CD4-positive, alpha-beta T cell (primary cell): ENCODE measurements around the gene ITGA11. TPM values are rescaled to one million over a fixed set of nuclear protein-coding genes. Genes with fewer than 3 reads are reported as not detected.

ENCODE experiments used
- ATAC-seq: fragments of 200-7000 bp; cut with Tn5 transposase; one replicate; pipeline ENCODE4 v1.10.0; 2022; ENCODE audit warnings: mild to moderate bottlenecking; ENCODE audit not compliant: poor library complexity
- CTCF ChIA-PET: fragments of 350-600 bp; sonication (Branson Sonifier 250); formaldehyde crosslinking; loops from one replicate; lab custom pipeline; 2021; ENCODE audit warnings: antibody characterized with exemption, inconsistent platforms; lab: Charles Lee
- POLR2A ChIA-PET: fragments of 350-600 bp; sonication (Branson Sonifier 250); formaldehyde crosslinking; loops from one replicate; lab custom pipeline; 2021; ENCODE audit warnings: antibody characterized with exemption, inconsistent platforms; lab: Charles Lee
- DNase-seq, 14 experiments: peaks; one replicate each; pipeline ENCODE4 v3.0.0-alpha.2; 2013 to 2020; ENCODE audit warnings: mixed read lengths in 2 of 14
- H3K27ac ChIP-seq, 2 donors: one replicate each; pipeline versions ENCODE4 v1.5.1 to v1.7.0; 2013; ENCODE audit warnings: low read length in 2 of 2, low read depth in 1 of 2, mild to moderate bottlenecking in 1 of 2
- H3K27me3 ChIP-seq, 2 experiments: 1 replicate in 1 of 2; 2 replicates in 1 of 2; pipeline versions ENCODE4 v1.6.1 to v1.7.0; 2013; ENCODE audit warnings: low read length in 2 of 2, control low read depth in 1 of 2, mild to moderate bottlenecking in 1 of 2, moderate library complexity in 1 of 2; ENCODE audit not compliant: insufficient read depth in 2 of 2, control insufficient read depth in 1 of 2
- H3K36me3 ChIP-seq: one replicate; pipeline ENCODE4 v1.6.1; 2013; ENCODE audit warnings: low read length, control low read depth; ENCODE audit not compliant: insufficient read depth
- H3K4me1 ChIP-seq: one replicate; pipeline ENCODE4 v1.6.1; 2013; ENCODE audit warnings: low read length, control low read depth; ENCODE audit not compliant: insufficient read depth
- H3K4me3 ChIP-seq: one replicate; pipeline ENCODE4 v1.5.1; 2013; ENCODE audit warnings: mild to moderate bottlenecking, low read length, moderate library complexity
- H3K9me3 ChIP-seq, 2 experiments: 1 replicate in 1 of 2; 2 replicates in 1 of 2; pipeline versions ENCODE4 v1.6.1 to v1.7.0; 2013; ENCODE audit warnings: low read length in 2 of 2, mild to moderate bottlenecking in 2 of 2, control low read depth in 1 of 2, moderate library complexity in 1 of 2; ENCODE audit not compliant: control insufficient read depth in 1 of 2, insufficient read depth in 1 of 2
- H3K27ac Mint-ChIP-seq: one replicate; pipeline ENCODE4 v1.8.0; 2020; ENCODE audit warnings: mixed read lengths
- H3K27me3 Mint-ChIP-seq: one replicate; pipeline ENCODE4 v1.8.0; 2021; ENCODE audit warnings: mixed read lengths
- H3K36me3 Mint-ChIP-seq: one replicate; pipeline ENCODE4 v1.8.0; 2021; ENCODE audit warnings: low read depth, mixed read lengths
- H3K4me1 Mint-ChIP-seq: one replicate; pipeline ENCODE4 v1.8.0; 2021; ENCODE audit warnings: low read depth, mixed read lengths
- H3K4me3 Mint-ChIP-seq: one replicate; pipeline ENCODE4 v1.8.0; 2020; ENCODE audit warnings: mild to moderate bottlenecking, mixed read lengths
- H3K9me3 Mint-ChIP-seq: one replicate; pipeline ENCODE4 v1.8.0; 2020; ENCODE audit warnings: mixed read lengths
- CTCF ChIP-seq: fragments of 200-600 bp; IDR thresholded peaks from one replicate; pipeline ENCODE4 v1.8.0; 2022; ENCODE audit warnings: antibody characterized with exemption, mild to moderate bottlenecking
- intact Hi-C, 2 experiments: fragments of 100-400 bp; cut with DNase I in 1 of 2; cut with micrococcal nuclease in 1 of 2; formaldehyde crosslinking; loops; one replicate each; pipeline versions ENCODE4 v1.15.1 to v1.9.0; 2023 to 2025; cut with DNase I, micrococcal nuclease
- total RNA-seq, 174 experiments: library from RNA in 2 of 174; stranded (reverse) in 2 of 174; gene quantifications; one replicate each; pipeline ENCODE4 v1.2.3 and lab custom pipeline; 2021 to 2026

ITGA11 gene
- total RNA-seq, 2 experiments from 2014 or later, result 0.08 to 0.20 TPM

GRCh38 chr15:68463444-68463843 lies 31.5 kb upstream of the ITGA11 start:
- Histone ChIP-seq H3K27me3 (peaks cover 0 to 4% of the 10 kb centered on the region in 2 experiments), H3K36me3 (no peaks in the 10 kb centered on the region), H3K4me3 (no peak overlapping the region), H3K27ac (no peak overlapping the region), H3K9me3 (no peaks in the 10 kb centered on the region), H3K4me1 (no peaks in the 10 kb centered on the region)
- CTCF ChIA-PET, result no interaction called here
- DNase-seq (no peak), ATAC-seq (no peak)
- intact Hi-C loops, result no loop called here
- Mint-ChIP-seq H3K27ac (no peak overlapping the region), H3K36me3 (no peaks in the 10 kb centered on the region), H3K27me3 (peaks cover 11% of the 10 kb centered on the region), H3K4me3 (no peak overlapping the region), H3K4me1 (no peaks in the 10 kb centered on the region), H3K9me3 (no peaks in the 10 kb centered on the region)
- TF ChIP-seq CTCF, result no peak
- POLR2A ChIA-PET, result no interaction called here

- Histone ChIP-seq H3K27me3 (peaks cover 0 to 4% of the 10 kb centered on the region in 2 experiments), H3K27ac (no peak overlapping the region), H3K4me3 (no peak overlapping the region), H3K4me1 (no peaks in the 10 kb centered on the region), H3K36me3 (no peaks in the 10 kb centered on the region), H3K9me3 (no peaks in the 10 kb centered on the region)
- TF ChIP-seq CTCF, result no peak
- H3K27me3 Mint-ChIP-seq, result peaks cover 13% of the 10 kb centered on the region
- H3K9me3 Mint-ChIP-seq, result no peaks in the 10 kb centered on the region
- ATAC-seq (no peak), DNase-seq (no peak)
- no peaks in the 10 kb centered on the region for H3K36me3 Mint-ChIP-seq
- H3K27ac Mint-ChIP-seq, result no peak overlapping the region
- CTCF ChIA-PET, result no interaction called here
- no peaks in the 10 kb centered on the region for H3K4me1 Mint-ChIP-seq
- intact Hi-C loops, result no loop called here
- POLR2A ChIA-PET, result no interaction called here
- H3K4me3 Mint-ChIP-seq, result no peak overlapping the region
These were observed 28.2 kb upstream of the ITGA11 start for GRCh38 chr15:68460166-68460565.

- ATAC-seq (no peak), DNase-seq (no peak)
- ChIA-PET POLR2A (no interaction called here), CTCF (no interaction called here)
- Histone ChIP-seq H3K36me3 (no peaks in the 10 kb centered on the region), H3K4me1 (no peaks in the 10 kb centered on the region), H3K27ac (no peak overlapping the region), H3K27me3 (peaks cover 23 to 26% of the 10 kb centered on the region in 2 experiments), H3K4me3 (no peak overlapping the region), H3K9me3 (no peaks in the 10 kb centered on the region)
- Mint-ChIP-seq H3K4me3 (no peak overlapping the region), H3K27me3 (peaks cover 71% of the 10 kb centered on the region), H3K36me3 (no peaks in the 10 kb centered on the region), H3K4me1 (no peaks in the 10 kb centered on the region), H3K27ac (no peak overlapping the region), H3K9me3 (no peaks in the 10 kb centered on the region)
- intact Hi-C loops, result no loop called here
- no peak for TF ChIP-seq CTCF
These were observed 18.2 kb upstream of the ITGA11 start for GRCh38 chr15:68450192-68450591.
